Activated naive CD4-positive, alpha-beta T cell treated with anti-CD3 and anti-CD28 coated beads, Interleukin-2, amount 50 U/mL, for 72 hours (primary cell): ENCODE measurements around the gene MARCHF5. TPM values are rescaled to one million over a fixed set of nuclear protein-coding genes. Genes with fewer than 3 reads are reported as not detected.
"Not testable (repeated sequence)": the region's sequence is repeated elsewhere in the genome, so short reads cannot be mapped to it uniquely, and the experiment has no call there.

Source experiments
- ATAC-seq, 2 donors: fragments of 150-1000 bp; cut with Tn5 transposase; 2 replicates each; pipeline ENCODE4 v1.10.0; 2021; ENCODE audit warnings: mild to moderate bottlenecking in 2 of 2, moderate library complexity in 2 of 2
- DNase-seq, 2 donors: peaks; one replicate each; pipeline ENCODE4 v3.0.0; 2021 to 2022; ENCODE audit warnings: low spot score in 2 of 2
- H3K27ac Mint-ChIP-seq, 2 donors: one replicate each; pipeline ENCODE4 v1.8.0; 2022; ENCODE audit warnings: mild to moderate bottlenecking in 2 of 2, mixed read lengths in 2 of 2
- H3K36me3 Mint-ChIP-seq, 2 donors: one replicate each; pipeline ENCODE4 v1.8.0; 2022; ENCODE audit warnings: mixed read lengths in 2 of 2
- H3K9me3 Mint-ChIP-seq, 2 donors: one replicate each; pipeline ENCODE4 v1.8.0; 2022; ENCODE audit warnings: mixed read lengths in 2 of 2
- total RNA-seq, 2 donors: library from RNA; stranded (reverse); gene quantifications; one replicate each; pipeline ENCODE4 v1.2.3, GENCODE V29; 2022

The MARCHF5 gene
- total RNA-seq, 2 donors from 2014 or later = 26.8 to 35.8 TPM

- no peak for DNase-seq
- Mint-ChIP-seq H3K36me3 (peaks cover 9 to 10% of the 10 kb centered on the region in 2 donors), H3K27ac (peak overlapping the region; percentile 81 to 90), H3K9me3 (no peaks in the 10 kb centered on the region)
- ATAC-seq = no peak
Observed at GRCh38 chr10:92291616-92291865, 574 bp downstream of the MARCHF5 start.

DNA sequence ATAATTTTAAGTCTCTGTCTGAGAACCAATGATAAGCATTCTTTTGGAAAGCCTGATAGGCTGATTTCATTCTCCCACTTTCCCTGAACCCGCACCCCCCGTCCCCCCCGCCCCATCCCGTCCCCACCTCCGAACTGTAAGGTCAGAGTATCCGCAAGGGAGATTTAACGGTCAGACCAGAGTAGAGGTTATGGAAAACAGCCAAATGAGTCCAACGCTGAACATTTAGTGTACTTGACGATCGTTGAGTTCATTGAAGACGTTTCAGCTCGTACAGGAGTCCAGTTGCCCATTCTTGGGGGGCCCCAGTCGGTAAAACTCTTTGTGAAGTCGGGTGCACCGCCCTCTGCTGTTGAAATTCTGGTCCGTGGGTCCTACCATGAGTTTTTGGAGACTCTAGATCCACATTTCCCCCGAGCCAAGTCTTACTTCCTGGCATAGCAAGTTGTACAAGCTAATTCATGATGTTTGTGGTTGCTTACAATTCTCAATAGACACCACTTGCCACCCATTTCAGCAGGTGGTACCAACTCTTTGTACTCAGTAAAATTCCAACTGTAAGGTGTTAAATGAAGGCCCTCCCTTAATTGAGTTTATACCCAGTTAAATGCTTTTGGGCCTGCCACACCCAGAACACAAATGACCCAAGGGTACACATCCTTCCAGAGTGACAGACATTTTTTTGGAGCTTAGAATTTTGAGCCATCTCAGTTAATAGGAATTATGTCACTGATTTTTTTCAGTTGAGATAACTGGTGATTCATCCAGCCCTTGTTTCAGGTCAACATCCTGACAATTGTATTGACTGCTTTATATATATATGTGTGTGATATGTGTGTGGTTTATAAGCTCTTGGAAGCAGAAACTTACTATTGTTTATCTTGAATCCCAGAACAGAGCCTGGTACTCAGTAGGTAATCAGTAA, 1.2 kb downstream of the MARCHF5 start:
- ATAC-seq = no peak
- Mint-ChIP-seq H3K27ac (peak overlapping the region; percentile 81 to 90), H3K36me3 (peaks cover 9 to 10% of the 10 kb centered on the region in 2 donors)

DNA sequence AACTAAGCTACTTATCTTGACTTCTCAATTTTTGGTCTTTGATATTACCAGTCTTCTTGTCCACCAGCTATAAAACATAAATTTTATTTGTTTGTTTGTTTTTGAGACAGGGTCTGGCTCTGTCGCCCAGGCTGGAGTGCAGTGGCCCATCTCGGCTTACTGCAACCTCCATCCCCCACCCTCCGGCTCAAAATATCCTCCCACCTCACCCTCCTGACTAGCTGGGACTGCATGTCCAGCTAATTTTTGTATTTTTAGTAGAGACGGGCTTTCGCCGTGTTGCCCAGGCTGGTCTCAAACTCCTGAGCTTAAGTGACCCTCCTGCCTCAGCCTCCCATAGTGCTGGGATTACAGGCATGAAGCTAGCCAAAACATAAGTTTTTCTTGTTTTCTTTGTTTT, 7.5 kb downstream of the MARCHF5 start:
- ATAC-seq = no peak
- no peak for DNase-seq
- no peak overlapping the region for H3K27ac Mint-ChIP-seq

More for the DNA sequence above, 1.2 kb downstream of the MARCHF5 start:
- DNase-seq = peak in 1 of 2 donors; percentile 47
- H3K9me3 Mint-ChIP-seq = no peaks in the 10 kb centered on the region

GRCh38 chr10:92303096-92303495, 12.1 kb downstream of the MARCHF5 start:
- Mint-ChIP-seq H3K36me3 (no peaks in the 10 kb centered on the region), H3K9me3 (no peaks in the 10 kb centered on the region), H3K27ac (peak overlapping the region in 1 of 2 donors; percentile 9)
- DNase-seq (no peak), ATAC-seq (peak; percentile 59 to 87)

More for the DNA sequence above, 7.5 kb downstream of the MARCHF5 start:
- Mint-ChIP-seq H3K9me3 (no peaks in the 10 kb centered on the region), H3K36me3 (peaks cover 0 to 6% of the 10 kb centered on the region in 2 donors)

DNA sequence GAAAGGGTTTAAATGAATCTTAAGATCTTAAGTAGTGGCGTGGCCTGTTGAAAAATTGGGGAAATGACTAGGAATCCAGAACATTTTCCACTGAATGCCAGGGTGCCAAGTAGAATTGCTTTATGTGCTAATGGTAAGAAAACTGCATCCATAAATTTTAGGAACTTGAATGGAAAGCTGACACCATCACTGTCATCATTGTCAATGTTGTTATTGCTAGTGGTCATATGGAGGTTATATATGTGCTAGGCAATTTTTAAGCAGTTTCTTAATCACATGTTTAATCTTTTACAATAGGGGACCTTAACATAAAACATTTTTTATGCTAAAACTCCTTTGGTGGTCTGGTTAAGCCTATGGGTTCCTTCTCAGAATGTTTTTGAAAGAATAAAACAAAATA, 13.1 kb downstream of the MARCHF5 start:
- Mint-ChIP-seq H3K9me3 (no peaks in the 10 kb centered on the region), H3K27ac (no peak overlapping the region), H3K36me3 (no peaks in the 10 kb centered on the region)
- no peak for DNase-seq
- no peak for ATAC-seq

DNA sequence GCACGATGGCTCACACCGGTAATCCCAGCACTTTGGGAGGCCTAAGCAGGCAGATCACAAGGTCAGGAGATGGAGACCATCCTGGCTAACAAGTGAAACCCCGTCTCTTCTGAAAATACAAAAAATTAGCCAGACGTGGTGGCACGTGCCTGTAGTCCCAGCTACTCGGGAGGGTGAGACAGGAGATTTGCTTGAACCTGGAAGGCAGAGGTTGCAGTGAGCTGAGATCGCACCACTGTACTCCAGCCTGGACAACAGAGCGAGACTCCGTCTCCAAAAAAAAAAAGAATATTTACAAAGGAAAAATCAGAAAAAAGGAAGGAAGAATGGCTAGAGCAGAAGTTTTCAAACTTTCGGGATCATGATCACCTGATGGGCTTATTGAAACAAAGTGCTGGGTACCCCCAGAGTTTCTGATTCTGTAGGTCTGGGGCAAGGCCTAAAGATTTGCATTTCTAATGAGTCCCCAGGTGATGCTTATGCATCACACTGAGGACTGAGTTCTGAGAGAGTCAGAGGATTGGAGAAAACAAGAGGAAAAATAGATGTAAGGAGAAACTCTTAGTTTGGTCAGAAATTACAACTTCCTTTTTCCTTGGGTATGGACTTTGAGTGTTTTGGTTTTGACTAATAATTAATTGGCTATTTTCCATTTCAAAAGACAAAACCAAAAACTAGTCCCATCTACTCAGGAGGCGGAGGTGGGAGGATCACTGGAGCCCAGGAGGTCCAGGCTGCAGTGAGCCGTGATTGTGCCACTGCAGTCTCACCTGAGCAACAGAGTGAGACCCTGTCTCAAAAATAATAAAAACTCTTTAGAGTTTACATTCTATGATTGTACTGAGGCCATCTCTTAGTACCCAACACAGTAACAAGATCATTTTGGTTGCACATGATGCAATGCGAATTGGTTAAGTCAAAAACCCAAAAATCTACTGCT, 14.4 kb downstream of the MARCHF5 start:
- H3K36me3 Mint-ChIP-seq = no peaks in the 10 kb centered on the region
- ATAC-seq (no peak), DNase-seq (no peak)
- H3K9me3 Mint-ChIP-seq = no peaks in the 10 kb centered on the region
- H3K27ac Mint-ChIP-seq = peak overlapping the region in 1 of 2 donors; percentile 10

DNA sequence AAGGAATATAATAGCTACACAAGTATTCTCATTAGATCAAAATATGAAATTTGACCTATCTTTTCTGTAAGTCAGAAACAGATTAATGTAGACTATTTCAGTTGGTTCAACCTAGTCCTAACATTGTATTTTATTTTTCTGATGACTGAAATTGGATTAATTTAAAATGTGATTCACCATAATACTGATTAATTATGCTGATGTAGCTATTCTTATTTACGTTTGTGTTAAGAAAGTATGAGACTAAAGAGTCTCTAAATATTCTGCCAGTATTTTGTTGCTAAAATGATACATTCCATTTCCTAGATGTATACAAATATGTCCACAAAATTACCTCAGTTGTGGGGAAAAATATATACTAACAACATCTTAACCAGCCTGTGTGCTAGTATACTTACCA, 18.3 kb downstream of the MARCHF5 start:
- ATAC-seq = no peak
- no peaks in the 10 kb centered on the region for H3K9me3 Mint-ChIP-seq
- no peak for DNase-seq
- no peak overlapping the region for H3K27ac Mint-ChIP-seq
- H3K36me3 Mint-ChIP-seq = peaks cover 0 to 20% of the 10 kb centered on the region in 2 donors

- ATAC-seq = peak in 1 of 2 donors; percentile 32
- H3K9me3 Mint-ChIP-seq = no peaks in the 10 kb centered on the region
- no peak overlapping the region for H3K27ac Mint-ChIP-seq
- DNase-seq = no peak
- peaks cover 0 to 20% of the 10 kb centered on the region in 2 donors for H3K36me3 Mint-ChIP-seq
Observed at GRCh38 chr10:92313750-92314149, 22.8 kb downstream of the MARCHF5 start.

DNA sequence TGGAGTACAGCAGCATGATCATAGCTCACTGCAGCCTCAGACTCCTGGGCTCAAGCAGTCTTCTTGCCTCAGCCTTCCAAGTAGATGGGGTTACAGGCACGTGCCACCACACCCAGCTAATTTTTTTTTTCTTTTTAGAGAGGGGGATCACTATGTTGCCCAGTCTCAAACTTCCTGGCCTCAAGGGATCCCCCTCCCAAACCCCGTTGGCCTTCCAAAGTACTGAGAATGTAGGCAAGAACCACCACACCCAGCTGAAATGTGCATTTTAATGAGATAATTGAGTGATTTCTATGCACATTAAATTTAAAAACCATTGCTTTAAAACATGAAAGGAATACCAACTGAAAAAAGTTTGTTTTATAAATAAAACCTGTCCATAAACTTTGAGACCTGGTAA, 25.6 kb downstream of the MARCHF5 start:
- Mint-ChIP-seq H3K27ac (peak overlapping the region in 1 of 2 donors; percentile 50), H3K36me3 (peaks cover 0 to 22% of the 10 kb centered on the region in 2 donors), H3K9me3 (no peaks in the 10 kb centered on the region)
- DNase-seq = no peak
- no peak for ATAC-seq

DNA sequence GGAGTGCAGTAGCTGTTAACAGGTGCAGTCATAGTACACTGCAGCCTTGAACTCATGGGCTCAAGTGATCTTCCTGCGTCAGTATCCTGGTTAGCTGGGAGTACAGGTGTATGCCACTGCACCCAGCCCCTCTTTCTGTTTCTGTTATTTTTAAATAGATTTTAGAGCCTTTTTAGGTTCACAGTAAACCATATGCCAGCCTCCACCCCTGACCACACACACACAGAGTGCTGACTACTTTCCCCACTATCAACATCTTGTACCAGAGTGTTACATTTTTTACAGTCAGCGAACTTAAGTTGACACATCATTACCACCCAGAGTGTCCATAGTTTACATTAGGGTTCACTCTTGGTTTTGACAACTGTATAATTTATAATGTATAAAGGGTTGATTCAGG, 32.1 kb downstream of the MARCHF5 start:
- DNase-seq (no peak), ATAC-seq (no peak)
- Mint-ChIP-seq H3K36me3 (peaks cover 0 to 25% of the 10 kb centered on the region in 2 donors), H3K9me3 (peaks cover 0 to 5% of the 10 kb centered on the region in 2 donors), H3K27ac (no peak overlapping the region)

- no peak for ATAC-seq
- Mint-ChIP-seq H3K36me3 (peaks cover 0 to 10% of the 10 kb centered on the region in 2 donors), H3K9me3 (no peaks in the 10 kb centered on the region), H3K27ac (peak overlapping the region in 1 of 2 donors; percentile 17)
- DNase-seq = no peak
Observed at GRCh38 chr10:92327445-92328433, 36.8 kb downstream of the MARCHF5 start.

DNA sequence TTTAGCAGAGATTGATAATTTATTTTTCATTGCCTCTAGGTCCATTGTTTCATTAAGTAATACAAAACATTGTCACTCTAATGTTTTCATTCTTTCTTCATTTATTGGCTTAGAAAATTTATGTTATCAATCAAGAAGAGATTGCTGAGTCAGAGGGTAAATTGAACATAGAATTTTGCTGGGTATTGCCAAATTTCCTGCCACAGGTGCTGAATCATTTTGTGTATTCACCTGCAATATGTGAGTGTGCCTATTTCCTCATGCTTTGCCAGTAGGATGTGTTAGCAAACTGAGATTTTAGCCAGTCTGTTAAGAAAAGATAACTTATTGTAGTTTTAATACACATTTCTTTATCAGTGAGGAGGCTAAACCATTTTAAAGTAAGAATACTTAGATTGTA, 38.0 kb downstream of the MARCHF5 start:
- H3K9me3 Mint-ChIP-seq = no peaks in the 10 kb centered on the region
- no peak overlapping the region for H3K27ac Mint-ChIP-seq
- DNase-seq (no peak), ATAC-seq (no peak)
- no peaks in the 10 kb centered on the region for H3K36me3 Mint-ChIP-seq

DNA sequence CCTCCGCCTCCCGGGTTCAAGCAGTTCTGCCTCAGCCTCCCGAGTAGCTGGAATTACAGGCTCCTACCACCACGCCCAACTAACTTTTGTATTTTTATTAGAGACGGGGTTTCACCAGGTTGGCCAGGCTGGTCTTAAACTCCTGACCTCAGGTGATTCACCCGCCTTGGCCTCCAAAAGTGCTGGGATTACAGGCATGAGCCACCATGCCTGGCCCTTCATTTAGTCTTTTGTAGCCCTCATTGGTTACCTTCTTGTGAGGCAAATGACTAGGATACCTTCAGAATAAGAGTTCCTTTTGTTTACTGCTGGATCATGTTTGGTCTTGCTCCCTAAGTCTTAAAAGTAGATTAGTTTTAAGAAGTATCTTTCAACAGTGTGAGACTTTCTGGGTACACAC, 39.0 kb downstream of the MARCHF5 start:
- peak overlapping the region; percentile 18 to 35 for H3K27ac Mint-ChIP-seq
- H3K9me3 Mint-ChIP-seq, ATAC-seq, DNase-seq, H3K36me3 Mint-ChIP-seq: not testable (repeated sequence)

- no peak for ATAC-seq
- Mint-ChIP-seq H3K36me3 (no peaks in the 10 kb centered on the region), H3K9me3 (no peaks in the 10 kb centered on the region), H3K27ac (peak overlapping the region; percentile 12 to 14)
- no peak for DNase-seq
Observed at GRCh38 chr10:92342796-92343195, 51.8 kb downstream of the MARCHF5 start.

GRCh38 chr10:92345575-92345974, 54.6 kb downstream of the MARCHF5 start:
- not testable (repeated sequence) for H3K36me3 Mint-ChIP-seq, H3K9me3 Mint-ChIP-seq, DNase-seq, ATAC-seq
- peak overlapping the region in 1 of 2 donors; percentile 38 for H3K27ac Mint-ChIP-seq

- DNase-seq, H3K9me3 Mint-ChIP-seq, H3K27ac Mint-ChIP-seq, ATAC-seq, H3K36me3 Mint-ChIP-seq: not testable (repeated sequence)
Observed at GRCh38 chr10:92347035-92347676, 56.2 kb downstream of the MARCHF5 start.
